Measurements from ENCODE around the gene RNF220.
"Not testable (repeated sequence)": the region's sequence is repeated elsewhere in the genome, so short reads cannot be mapped to it uniquely, and the experiment has no call there.

Gene RNF220

DNA sequence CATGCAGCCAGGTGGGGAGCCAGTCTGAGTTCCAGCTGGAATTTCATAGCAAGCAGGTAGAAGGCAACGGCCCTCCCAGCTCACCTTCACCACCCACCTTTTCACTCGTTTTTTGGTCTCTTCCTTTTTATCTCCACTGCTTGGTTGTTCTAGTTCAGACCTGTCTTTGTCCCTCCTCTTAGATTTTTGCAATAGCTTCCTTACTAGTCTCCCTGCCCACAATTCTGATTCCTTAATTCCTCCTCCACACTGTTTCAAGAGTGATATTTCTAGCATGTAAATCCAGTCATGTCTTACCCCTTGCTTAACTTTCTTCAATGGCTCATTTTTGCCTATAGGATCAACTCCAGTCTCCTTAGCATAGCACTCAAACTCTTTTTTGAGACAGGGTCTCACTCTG, 149.7 kb downstream of the RNF220 start:
- DNase-seq = no peak

GRCh38 chr1:44557778-44558177, 152.7 kb downstream of the RNF220 start:
- no peak for DNase-seq

GRCh38 chr1:44558883-44559282, 153.8 kb downstream of the RNF220 start:
- no peak for DNase-seq

GRCh38 chr1:44559330-44559729, 154.3 kb downstream of the RNF220 start:
- DNase-seq = no peak

DNA sequence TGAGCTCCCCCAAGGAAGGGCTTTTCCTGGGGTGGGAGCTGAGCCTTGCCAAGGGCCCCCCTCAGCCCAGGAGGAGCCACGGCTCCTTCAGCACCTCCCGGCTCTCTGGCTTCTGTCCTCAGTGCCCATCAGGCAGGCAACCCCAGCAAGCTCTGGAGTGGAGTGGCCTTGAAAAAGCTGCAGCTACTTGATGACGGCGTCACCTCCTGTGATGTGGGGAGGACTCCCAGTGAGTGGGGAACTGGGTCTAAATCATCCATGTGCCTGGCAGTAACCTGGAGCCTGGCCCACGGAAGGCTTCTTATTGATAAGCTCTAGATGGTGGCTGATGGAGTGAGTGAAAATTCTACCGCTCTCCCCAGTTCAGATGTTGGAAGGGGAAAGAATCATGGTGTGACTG, 154.9 kb downstream of the RNF220 start:
- DNase-seq = no peak

DNA sequence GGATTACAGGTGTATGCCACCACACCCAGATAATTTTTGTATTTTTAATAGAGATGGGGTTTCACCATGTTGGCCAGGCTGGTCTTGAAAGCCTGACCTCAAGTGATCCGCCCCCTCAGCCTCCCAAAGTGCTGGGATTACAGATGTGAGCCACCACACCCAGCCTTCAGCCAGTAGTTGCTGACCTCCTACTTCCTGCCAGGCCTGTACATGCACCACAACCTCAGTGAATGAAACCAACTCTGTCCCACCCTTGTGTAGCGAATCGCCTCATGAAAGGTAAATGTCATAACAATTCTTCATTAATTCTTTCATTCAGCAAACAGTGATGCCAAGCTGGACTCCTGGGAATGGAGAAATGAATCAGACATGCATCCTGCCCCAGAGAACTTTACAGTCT, 155.6 kb downstream of the RNF220 start:
- not testable (repeated sequence) for DNase-seq

- no peak for DNase-seq
Measured at GRCh38 chr1:44565259-44565750, 160.2 kb downstream of the RNF220 start.

GRCh38 chr1:44565833-44566232, 160.8 kb downstream of the RNF220 start:
- DNase-seq = peak; percentile 8

GRCh38 chr1:44566281-44567046, 161.4 kb downstream of the RNF220 start:
- peak; percentile 44 for DNase-seq

DNA sequence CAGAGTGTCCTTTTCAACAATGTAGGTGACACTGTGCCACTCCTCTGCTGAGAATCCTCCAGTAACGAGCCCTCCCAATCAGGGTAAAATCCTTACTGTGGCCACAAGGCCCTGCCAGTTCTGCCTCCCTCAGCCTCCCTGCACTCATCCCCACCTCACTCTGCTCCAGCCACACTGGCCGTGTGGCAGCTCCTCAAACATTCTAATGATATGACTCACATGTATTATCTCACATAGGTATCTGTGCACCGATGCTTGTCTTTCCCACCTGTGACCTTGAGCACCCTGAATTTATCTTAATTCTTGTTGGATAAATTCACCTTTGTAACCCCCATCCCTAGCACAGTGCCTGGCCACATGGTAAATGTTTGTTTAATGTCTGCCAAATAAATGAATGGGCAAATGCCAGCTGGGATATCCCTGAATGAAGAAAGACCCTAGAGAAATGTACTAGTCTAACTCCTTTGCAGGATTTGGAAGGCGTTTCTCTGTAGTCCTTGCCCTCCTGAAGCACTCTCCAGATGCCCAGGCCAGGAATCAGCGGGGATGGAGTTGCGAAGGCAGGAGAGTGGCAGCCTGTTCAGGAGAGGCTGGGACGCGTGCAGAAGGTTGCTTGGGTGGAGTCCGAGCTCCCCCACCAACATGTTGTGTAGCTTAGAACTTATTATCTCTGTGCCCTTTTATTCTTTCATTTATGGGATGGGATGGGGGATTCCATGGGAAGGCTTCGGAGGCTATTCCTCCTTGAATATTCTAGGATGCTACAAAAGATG, 163.3 kb downstream of the RNF220 start:
- no peak for DNase-seq

GRCh38 chr1:44569491-44569890, 164.4 kb downstream of the RNF220 start:
- no peak for DNase-seq

GRCh38 chr1:44571712-44572571, 166.9 kb downstream of the RNF220 start:
- DNase-seq = peak; percentile 15

- no peak for DNase-seq
Measured at GRCh38 chr1:44572572-44572879, 167.5 kb downstream of the RNF220 start.

DNA sequence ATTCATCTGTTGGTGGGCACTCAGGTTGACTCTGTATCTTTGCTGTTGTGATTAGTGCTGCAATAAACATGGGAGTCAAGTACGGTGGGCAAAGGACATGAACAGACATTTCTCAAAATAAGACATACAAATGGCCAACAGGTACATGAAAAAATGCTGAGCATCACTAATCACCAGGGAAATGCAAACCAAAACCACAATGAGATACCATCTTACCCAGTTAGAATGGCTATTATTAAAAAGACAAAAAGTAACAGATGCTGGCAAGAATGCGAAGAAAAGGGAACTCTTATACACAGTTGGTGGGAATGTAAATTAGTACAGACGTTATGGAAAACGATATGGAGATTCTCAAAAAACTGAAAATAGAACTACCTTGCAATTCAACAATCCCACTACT, 170.3 kb downstream of the RNF220 start:
- no peak for DNase-seq

DNA sequence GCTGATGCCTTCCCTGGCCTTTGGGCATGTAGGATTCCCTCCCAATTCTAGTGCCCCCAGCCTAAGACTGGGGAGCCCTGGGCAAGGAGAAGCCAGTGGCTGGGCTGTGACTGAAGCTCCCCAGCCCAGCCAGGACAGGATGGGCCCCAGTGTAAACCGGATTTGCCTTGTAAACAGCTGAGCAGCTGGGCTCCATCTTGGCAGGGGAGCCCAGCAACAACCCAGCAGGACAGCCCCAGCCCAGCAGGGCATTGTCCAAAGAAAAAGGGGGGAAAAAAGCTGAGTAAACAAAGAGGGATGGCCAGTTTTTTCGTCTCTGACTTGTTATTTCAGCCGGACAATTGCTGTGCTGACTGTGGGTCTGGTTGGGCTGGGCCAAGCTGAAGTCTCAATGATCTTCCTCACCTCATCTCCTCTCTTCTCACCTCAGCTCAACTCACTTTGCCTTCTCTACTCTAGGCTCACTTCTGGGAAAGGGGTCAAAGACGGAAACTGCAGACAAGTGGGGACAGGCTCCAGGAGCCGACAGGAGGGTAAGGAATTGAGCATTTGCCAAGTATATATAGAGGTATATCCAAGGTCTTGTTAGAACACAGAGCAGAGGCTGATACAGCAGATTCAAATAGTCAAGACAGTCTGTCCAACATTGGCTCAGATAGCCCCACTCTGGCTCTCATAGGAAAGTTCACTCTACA, 171.5 kb downstream of the RNF220 start:
- DNase-seq = peak; percentile 94

DNA sequence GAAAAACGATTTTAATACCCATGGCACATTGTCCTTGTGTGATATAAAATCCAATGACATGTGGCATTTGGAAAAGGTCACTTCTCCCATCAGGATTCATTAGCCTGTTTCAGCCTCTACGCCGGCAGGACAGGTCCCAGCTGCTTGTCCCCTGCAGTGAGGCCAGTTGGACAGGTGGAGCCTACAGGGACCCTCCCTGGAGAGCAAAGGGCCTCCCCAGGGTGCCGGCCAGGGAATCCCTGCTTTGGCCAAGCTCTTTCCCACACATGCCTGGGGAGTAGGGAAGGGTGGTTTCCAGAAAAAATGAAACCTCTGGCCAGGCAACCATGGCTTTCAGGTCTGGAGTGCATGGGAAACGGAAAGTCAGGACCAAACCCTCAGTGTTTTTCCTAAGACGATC, 176.2 kb downstream of the RNF220 start:
- DNase-seq = peak; percentile 72

GRCh38 chr1:44584167-44584566, 179.1 kb downstream of the RNF220 start:
- DNase-seq = no peak

DNA sequence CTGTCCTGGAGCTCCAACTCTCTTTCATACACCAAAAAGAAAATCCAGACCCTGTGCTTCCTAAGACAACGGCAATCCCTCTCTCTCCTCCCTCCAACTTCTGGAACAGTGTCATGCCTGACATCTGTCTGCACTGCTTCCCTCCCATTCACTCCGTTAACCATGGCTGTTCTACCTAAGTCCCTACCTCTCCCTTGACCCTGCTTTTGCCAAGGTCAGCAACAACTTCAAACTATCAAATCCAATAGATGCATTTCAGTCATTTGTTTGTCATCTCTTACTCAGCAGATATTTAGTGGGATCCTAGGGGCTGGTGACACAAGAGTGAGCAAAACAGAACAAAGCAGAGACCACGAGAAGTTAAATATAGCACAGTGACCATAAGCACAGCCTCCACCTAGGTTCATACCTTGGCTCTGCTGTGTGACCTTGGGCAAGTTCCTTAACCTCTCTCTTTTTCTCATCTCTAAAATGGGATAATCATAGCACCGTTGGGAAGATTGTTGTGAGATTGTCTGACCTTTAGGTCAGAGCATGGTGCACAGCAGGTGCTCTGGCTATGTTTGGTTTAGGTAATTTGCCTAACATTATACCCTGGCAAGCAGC, 180.4 kb downstream of the RNF220 start:
- DNase-seq = peak; percentile 37

GRCh38 chr1:44587796-44588460, 182.9 kb downstream of the RNF220 start:
- peak; percentile 59 for DNase-seq

DNA sequence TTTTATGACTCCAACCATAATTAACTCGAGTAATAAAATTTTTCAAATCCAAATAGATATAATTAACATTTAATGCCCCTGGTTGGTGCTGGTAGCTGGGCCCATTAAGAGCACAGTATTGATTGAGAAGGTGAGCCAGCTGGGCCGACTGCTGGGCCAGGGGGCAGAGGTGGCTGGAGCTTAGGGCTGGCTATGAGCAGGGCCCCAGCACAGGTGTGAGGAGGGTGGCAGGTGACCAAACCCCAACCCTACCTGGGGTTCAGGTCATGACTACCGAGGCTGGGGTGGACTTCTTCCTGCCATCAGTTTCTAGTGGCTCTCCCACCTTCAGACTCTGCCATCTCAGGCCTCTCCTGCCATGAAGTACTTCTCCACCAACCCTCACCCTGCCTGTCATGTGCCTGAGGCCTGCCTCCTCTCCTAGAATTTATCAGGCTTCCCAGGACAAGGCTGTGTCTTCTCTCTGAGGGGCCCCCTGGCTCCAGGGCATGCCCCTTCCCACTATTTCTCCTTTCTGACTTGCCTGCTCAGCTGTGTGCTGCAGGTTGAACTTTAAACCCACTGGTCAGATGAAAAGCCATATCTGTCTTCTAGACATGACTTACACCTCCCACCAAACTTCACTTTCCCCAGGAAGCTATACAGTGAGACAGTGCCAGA, 183.6 kb downstream of the RNF220 start:
- DNase-seq = peak; percentile 46

DNA sequence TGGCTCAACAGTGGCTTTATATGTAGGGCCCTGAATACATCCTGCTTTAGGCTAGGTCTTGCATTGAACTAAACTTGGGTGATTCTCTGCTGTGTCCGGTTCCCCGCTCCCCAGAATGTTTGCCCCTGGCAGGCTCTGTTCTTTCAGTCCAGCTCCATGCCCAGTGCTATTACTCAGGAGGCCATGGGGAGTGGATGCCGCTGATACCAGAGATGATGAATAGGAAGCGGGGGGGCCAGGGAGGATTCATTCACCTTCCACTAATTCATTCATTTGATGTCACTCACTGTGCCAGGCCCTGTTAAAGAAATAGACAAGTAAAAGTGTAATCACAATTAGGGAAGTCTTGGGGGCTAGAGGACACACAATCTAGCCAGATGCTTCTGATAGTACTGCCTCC, 185.4 kb downstream of the RNF220 start:
- DNase-seq = no peak

Data from NCI-H146 (cell line).